Ishikawa (cell line): ENCODE results near the gene VTI1B.

Experiments
- CEBPB ChIP-seq: IDR thresholded peaks from 2 replicates; pipeline ENCODE4 v1.6.1; 2012
- CREB1 ChIP-seq: IDR thresholded peaks from 2 replicates; pipeline ENCODE4 v1.6.1; 2012; ENCODE audit warnings: low read depth
- EGR1 ChIP-seq: IDR thresholded peaks from 2 replicates; pipeline ENCODE4 v1.6.1; 2012
- EP300 ChIP-seq: IDR thresholded peaks from 2 replicates; pipeline ENCODE4 v1.6.1; 2012; ENCODE audit warnings: borderline replicate concordance
- FOXM1 ChIP-seq: IDR thresholded peaks from 2 replicates; pipeline ENCODE4 v1.6.1; 2012; ENCODE audit warnings: low read depth, borderline replicate concordance
- NFIC ChIP-seq: IDR thresholded peaks from 2 replicates; pipeline ENCODE4 v1.6.1; 2012
- RAD21 ChIP-seq: IDR thresholded peaks from 2 replicates; pipeline ENCODE4 v1.6.1; 2012; ENCODE audit warnings: low read depth
- TAF1 ChIP-seq: IDR thresholded peaks from 2 replicates; pipeline ENCODE4 v1.6.1; 2012; ENCODE audit warnings: low read depth, mild to moderate bottlenecking
- TCF12 ChIP-seq: IDR thresholded peaks from 2 replicates; pipeline ENCODE4 v1.6.1; 2012; ENCODE audit warnings: low read depth
- TEAD4 ChIP-seq: IDR thresholded peaks from 2 replicates; pipeline ENCODE4 v1.6.1; 2012
- YY1 ChIP-seq: IDR thresholded peaks from 2 replicates; pipeline ENCODE4 v1.6.1; 2012; ENCODE audit warnings: low read depth
- ZBTB7A ChIP-seq: IDR thresholded peaks from 2 replicates; pipeline ENCODE4 v1.6.1; 2012; ENCODE audit warnings: low read depth
- TF ChIP-seq, protein P1 (sequence below): IDR thresholded peaks from 2 replicates; pipeline ENCODE4 v1.6.1; 2012; ENCODE audit warnings: low read depth, mild to moderate bottlenecking
- TF ChIP-seq, protein P2 (sequence below): IDR thresholded peaks from 2 replicates; pipeline ENCODE4 v1.6.1; 2012
- TF ChIP-seq, protein P3 (sequence below): IDR thresholded peaks from 2 replicates; pipeline ENCODE4 v1.6.1; 2012

VTI1B gene

GRCh38 chr14:67633451-67634147, 40.8 kb downstream of the VTI1B start:
- no peak for TF ChIP-seq EGR1
- TF ChIP-seq EP300 = no peak
- TF ChIP-seq TCF12 = no peak
- TF ChIP-seq RAD21 = no peak
- TF ChIP-seq, protein P1, sequence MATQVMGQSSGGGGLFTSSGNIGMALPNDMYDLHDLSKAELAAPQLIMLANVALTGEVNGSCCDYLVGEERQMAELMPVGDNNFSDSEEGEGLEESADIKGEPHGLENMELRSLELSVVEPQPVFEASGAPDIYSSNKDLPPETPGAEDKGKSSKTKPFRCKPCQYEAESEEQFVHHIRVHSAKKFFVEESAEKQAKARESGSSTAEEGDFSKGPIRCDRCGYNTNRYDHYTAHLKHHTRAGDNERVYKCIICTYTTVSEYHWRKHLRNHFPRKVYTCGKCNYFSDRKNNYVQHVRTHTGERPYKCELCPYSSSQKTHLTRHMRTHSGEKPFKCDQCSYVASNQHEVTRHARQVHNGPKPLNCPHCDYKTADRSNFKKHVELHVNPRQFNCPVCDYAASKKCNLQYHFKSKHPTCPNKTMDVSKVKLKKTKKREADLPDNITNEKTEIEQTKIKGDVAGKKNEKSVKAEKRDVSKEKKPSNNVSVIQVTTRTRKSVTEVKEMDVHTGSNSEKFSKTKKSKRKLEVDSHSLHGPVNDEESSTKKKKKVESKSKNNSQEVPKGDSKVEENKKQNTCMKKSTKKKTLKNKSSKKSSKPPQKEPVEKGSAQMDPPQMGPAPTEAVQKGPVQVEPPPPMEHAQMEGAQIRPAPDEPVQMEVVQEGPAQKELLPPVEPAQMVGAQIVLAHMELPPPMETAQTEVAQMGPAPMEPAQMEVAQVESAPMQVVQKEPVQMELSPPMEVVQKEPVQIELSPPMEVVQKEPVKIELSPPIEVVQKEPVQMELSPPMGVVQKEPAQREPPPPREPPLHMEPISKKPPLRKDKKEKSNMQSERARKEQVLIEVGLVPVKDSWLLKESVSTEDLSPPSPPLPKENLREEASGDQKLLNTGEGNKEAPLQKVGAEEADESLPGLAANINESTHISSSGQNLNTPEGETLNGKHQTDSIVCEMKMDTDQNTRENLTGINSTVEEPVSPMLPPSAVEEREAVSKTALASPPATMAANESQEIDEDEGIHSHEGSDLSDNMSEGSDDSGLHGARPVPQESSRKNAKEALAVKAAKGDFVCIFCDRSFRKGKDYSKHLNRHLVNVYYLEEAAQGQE = no peak
- TF ChIP-seq, protein P2, sequence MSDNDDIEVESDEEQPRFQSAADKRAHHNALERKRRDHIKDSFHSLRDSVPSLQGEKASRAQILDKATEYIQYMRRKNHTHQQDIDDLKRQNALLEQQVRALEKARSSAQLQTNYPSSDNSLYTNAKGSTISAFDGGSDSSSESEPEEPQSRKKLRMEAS = no peak
- TF ChIP-seq YY1 = no peak
- TF ChIP-seq TEAD4 = no peak
- no peak for TF ChIP-seq CEBPB
- no peak for TF ChIP-seq NFIC
- no peak for TF ChIP-seq ZBTB7A
- TF ChIP-seq FOXM1 = no peak
- TF ChIP-seq, protein P3, sequence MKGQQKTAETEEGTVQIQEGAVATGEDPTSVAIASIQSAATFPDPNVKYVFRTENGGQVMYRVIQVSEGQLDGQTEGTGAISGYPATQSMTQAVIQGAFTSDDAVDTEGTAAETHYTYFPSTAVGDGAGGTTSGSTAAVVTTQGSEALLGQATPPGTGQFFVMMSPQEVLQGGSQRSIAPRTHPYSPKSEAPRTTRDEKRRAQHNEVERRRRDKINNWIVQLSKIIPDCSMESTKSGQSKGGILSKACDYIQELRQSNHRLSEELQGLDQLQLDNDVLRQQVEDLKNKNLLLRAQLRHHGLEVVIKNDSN = no peak
- TF ChIP-seq TAF1 = no peak
- TF ChIP-seq CREB1 = no peak

DNA sequence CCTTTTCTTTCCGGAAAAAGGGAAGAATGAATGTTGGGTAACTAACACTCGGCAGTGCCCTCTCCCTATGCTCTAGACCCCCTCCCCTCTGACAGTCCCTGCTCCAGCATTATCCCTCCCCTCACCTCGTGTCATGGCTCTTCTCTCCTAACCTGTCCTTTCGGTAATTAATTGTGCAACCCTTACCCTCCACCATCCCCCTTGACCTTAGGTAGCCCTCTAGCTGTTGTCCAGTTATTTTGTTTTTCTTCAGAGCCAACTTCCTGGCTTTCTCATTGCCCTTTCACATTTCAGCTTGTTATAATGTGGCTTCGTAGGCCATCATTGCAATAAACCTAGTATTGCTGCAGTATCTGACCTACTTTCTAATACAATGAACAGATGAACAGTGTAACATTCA, 43.5 kb downstream of the VTI1B start:
- TF ChIP-seq CREB1 = no peak
- TF ChIP-seq, protein P2 = no peak
- TF ChIP-seq EGR1 = no peak
- no peak for TF ChIP-seq CEBPB
- TF ChIP-seq FOXM1 = no peak
- TF ChIP-seq YY1 = no peak
- TF ChIP-seq, protein P1 = no peak
- TF ChIP-seq TAF1 = no peak
- TF ChIP-seq TEAD4 = no peak
- TF ChIP-seq EP300 = no peak
- TF ChIP-seq, protein P3 = no peak
- no peak for TF ChIP-seq NFIC
- TF ChIP-seq TCF12 = no peak
- TF ChIP-seq ZBTB7A = no peak
- no peak for TF ChIP-seq RAD21

DNA sequence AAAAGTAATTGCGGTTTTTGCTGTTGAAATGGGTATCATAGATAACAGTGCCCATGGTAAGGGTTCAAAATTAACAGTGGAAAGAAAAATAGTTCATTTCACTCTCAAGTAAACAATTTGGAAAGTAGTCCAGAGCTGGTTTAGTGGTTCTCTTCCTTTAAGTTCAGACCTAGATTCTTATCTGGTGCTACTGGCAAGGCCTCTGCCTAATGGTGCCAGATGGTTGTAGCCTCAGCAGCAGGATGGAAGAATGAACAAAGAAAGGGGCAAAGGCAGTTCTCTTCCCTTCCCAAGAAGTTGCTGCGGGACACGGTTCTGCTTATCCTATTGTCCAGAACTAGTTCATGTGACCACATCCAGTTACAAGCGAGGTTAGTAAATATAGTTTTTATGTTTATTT, 44.2 kb downstream of the VTI1B start:
- TF ChIP-seq TAF1 = no peak
- no peak for TF ChIP-seq RAD21
- no peak for TF ChIP-seq TEAD4
- TF ChIP-seq FOXM1 = no peak
- TF ChIP-seq ZBTB7A = no peak
- TF ChIP-seq CEBPB = no peak
- TF ChIP-seq EGR1 = no peak
- TF ChIP-seq, protein P2 = no peak
- no peak for TF ChIP-seq CREB1

DNA sequence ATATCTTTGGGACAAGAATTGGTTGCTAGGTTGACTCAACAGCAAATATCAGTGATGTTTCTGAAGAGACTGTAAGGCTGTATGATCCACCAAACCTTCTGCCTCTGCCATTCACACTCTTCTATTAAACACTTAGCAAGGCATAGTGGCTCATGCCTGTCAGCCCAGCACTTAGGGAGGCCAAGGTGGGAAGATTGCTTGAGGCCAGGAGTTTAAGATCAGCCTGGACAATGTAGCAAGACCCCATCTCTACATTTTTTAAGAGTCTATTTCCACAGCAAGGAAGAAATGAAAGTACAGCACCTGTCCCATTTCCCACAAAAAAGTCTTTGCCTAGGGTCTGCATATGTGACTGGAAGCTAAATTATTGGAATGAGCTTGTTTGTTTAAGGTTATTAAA, 46.9 kb downstream of the VTI1B start:
- no peak for TF ChIP-seq TEAD4
- TF ChIP-seq FOXM1 = no peak
- TF ChIP-seq, protein P1 = no peak
- TF ChIP-seq, protein P2 = no peak
- no peak for TF ChIP-seq CREB1
- TF ChIP-seq, protein P3 = no peak
